CD4-positive, alpha-beta T cell (primary cell): Measurements from ENCODE around the gene DLGAP4. TPM values are rescaled to one million over a fixed set of nuclear protein-coding genes. Genes with fewer than 3 reads are reported as not detected.

ENCODE experiments used
- ATAC-seq: fragments of 200-7000 bp; cut with Tn5 transposase; one replicate; pipeline ENCODE4 v1.10.0; 2022; ENCODE audit warnings: mild to moderate bottlenecking; ENCODE audit not compliant: poor library complexity
- CTCF ChIA-PET: fragments of 350-600 bp; sonication (Branson Sonifier 250); formaldehyde crosslinking; loops from one replicate; lab custom pipeline; 2021; ENCODE audit warnings: antibody characterized with exemption, inconsistent platforms; lab: Charles Lee
- POLR2A ChIA-PET: fragments of 350-600 bp; sonication (Branson Sonifier 250); formaldehyde crosslinking; loops from one replicate; lab custom pipeline; 2021; ENCODE audit warnings: antibody characterized with exemption, inconsistent platforms; lab: Charles Lee
- DNase-seq, 14 experiments: peaks; one replicate each; pipeline ENCODE4 v3.0.0-alpha.2; 2013 to 2020; ENCODE audit warnings: mixed read lengths in 2 of 14
- H3K27ac ChIP-seq, 2 donors: one replicate each; pipeline versions ENCODE4 v1.5.1 to v1.7.0; 2013; ENCODE audit warnings: low read length in 2 of 2, low read depth in 1 of 2, mild to moderate bottlenecking in 1 of 2
- H3K27me3 ChIP-seq, 2 experiments: 1 replicate in 1 of 2; 2 replicates in 1 of 2; pipeline versions ENCODE4 v1.6.1 to v1.7.0; 2013; ENCODE audit warnings: low read length in 2 of 2, control low read depth in 1 of 2, mild to moderate bottlenecking in 1 of 2, moderate library complexity in 1 of 2; ENCODE audit not compliant: insufficient read depth in 2 of 2, control insufficient read depth in 1 of 2
- H3K36me3 ChIP-seq: one replicate; pipeline ENCODE4 v1.6.1; 2013; ENCODE audit warnings: low read length, control low read depth; ENCODE audit not compliant: insufficient read depth
- H3K4me1 ChIP-seq: one replicate; pipeline ENCODE4 v1.6.1; 2013; ENCODE audit warnings: low read length, control low read depth; ENCODE audit not compliant: insufficient read depth
- H3K4me3 ChIP-seq: one replicate; pipeline ENCODE4 v1.5.1; 2013; ENCODE audit warnings: mild to moderate bottlenecking, low read length, moderate library complexity
- H3K9me3 ChIP-seq, 2 experiments: 1 replicate in 1 of 2; 2 replicates in 1 of 2; pipeline versions ENCODE4 v1.6.1 to v1.7.0; 2013; ENCODE audit warnings: low read length in 2 of 2, mild to moderate bottlenecking in 2 of 2, control low read depth in 1 of 2, moderate library complexity in 1 of 2; ENCODE audit not compliant: control insufficient read depth in 1 of 2, insufficient read depth in 1 of 2
- H3K27ac Mint-ChIP-seq: one replicate; pipeline ENCODE4 v1.8.0; 2020; ENCODE audit warnings: mixed read lengths
- H3K27me3 Mint-ChIP-seq: one replicate; pipeline ENCODE4 v1.8.0; 2021; ENCODE audit warnings: mixed read lengths
- H3K36me3 Mint-ChIP-seq: one replicate; pipeline ENCODE4 v1.8.0; 2021; ENCODE audit warnings: low read depth, mixed read lengths
- H3K4me1 Mint-ChIP-seq: one replicate; pipeline ENCODE4 v1.8.0; 2021; ENCODE audit warnings: low read depth, mixed read lengths
- H3K4me3 Mint-ChIP-seq: one replicate; pipeline ENCODE4 v1.8.0; 2020; ENCODE audit warnings: mild to moderate bottlenecking, mixed read lengths
- H3K9me3 Mint-ChIP-seq: one replicate; pipeline ENCODE4 v1.8.0; 2020; ENCODE audit warnings: mixed read lengths
- CTCF ChIP-seq: fragments of 200-600 bp; IDR thresholded peaks from one replicate; pipeline ENCODE4 v1.8.0; 2022; ENCODE audit warnings: antibody characterized with exemption, mild to moderate bottlenecking
- intact Hi-C, 2 experiments: fragments of 100-400 bp; cut with DNase I in 1 of 2; cut with micrococcal nuclease in 1 of 2; formaldehyde crosslinking; loops; one replicate each; pipeline versions ENCODE4 v1.15.1 to v1.9.0; 2023 to 2025; cut with DNase I, micrococcal nuclease
- total RNA-seq, 174 experiments: library from RNA in 2 of 174; stranded (reverse) in 2 of 174; gene quantifications; one replicate each; pipeline ENCODE4 v1.2.3 and lab custom pipeline; 2021 to 2026

Gene DLGAP4
- total RNA-seq, 2 experiments from 2014 or later, result 16.0 to 16.1 TPM

- no peaks in the 10 kb centered on the region for H3K9me3 ChIP-seq
- Mint-ChIP-seq H3K27me3 (peaks cover 19% of the 10 kb centered on the region), H3K9me3 (no peaks in the 10 kb centered on the region), H3K4me1 (no peaks in the 10 kb centered on the region), H3K36me3 (no peaks in the 10 kb centered on the region), H3K27ac (no peak overlapping the region), H3K4me3 (no peak overlapping the region)
- intact Hi-C loops, result no loop called here
- ATAC-seq, result no peak
- no peak for DNase-seq
- H3K36me3 ChIP-seq, result no peaks in the 10 kb centered on the region
- ChIA-PET POLR2A (no interaction called here), CTCF (no interaction called here)
- H3K27me3 ChIP-seq, result no peaks in the 10 kb centered on the region
- H3K27ac ChIP-seq, result no peak overlapping the region
- H3K4me3 ChIP-seq, result no peak overlapping the region
- TF ChIP-seq CTCF, result no peak
- no peaks in the 10 kb centered on the region for H3K4me1 ChIP-seq
These were observed 45.8 kb downstream of the DLGAP4 start for GRCh38 chr20:36351937-36352336.

- no peak overlapping the region for H3K4me3 Mint-ChIP-seq
- Histone ChIP-seq H3K36me3 (no peaks in the 10 kb centered on the region), H3K27me3 (no peaks in the 10 kb centered on the region), H3K9me3 (no peaks in the 10 kb centered on the region), H3K27ac (no peak overlapping the region), H3K4me1 (no peaks in the 10 kb centered on the region), H3K4me3 (no peak overlapping the region)
- H3K9me3 Mint-ChIP-seq, result no peaks in the 10 kb centered on the region
- intact Hi-C loops, result no loop called here
- no peaks in the 10 kb centered on the region for H3K36me3 Mint-ChIP-seq
- H3K27me3 Mint-ChIP-seq, result peaks cover 22% of the 10 kb centered on the region
- DNase-seq, result no peak
- ATAC-seq, result no peak
- H3K4me1 Mint-ChIP-seq, result no peaks in the 10 kb centered on the region
- no peak overlapping the region for H3K27ac Mint-ChIP-seq
- no peak for TF ChIP-seq CTCF
- POLR2A ChIA-PET, result no interaction called here
- CTCF ChIA-PET, result interaction anchor here (0.9 kb wide), 1 partner anchor 24 kb away, joined by 3 read pairs; no protein-coding TSS in a partner anchor
These were observed 46.9 kb downstream of the DLGAP4 start for GRCh38 chr20:36352843-36353553.

- Histone ChIP-seq H3K27ac (no peak overlapping the region), H3K4me1 (no peaks in the 10 kb centered on the region), H3K4me3 (no peak overlapping the region), H3K27me3 (no peaks in the 10 kb centered on the region), H3K9me3 (no peaks in the 10 kb centered on the region), H3K36me3 (no peaks in the 10 kb centered on the region)
- ATAC-seq (no peak), DNase-seq (no peak)
- no peaks in the 10 kb centered on the region for H3K9me3 Mint-ChIP-seq
- intact Hi-C loops, result no loop called here
- TF ChIP-seq CTCF, result no peak
- H3K4me1 Mint-ChIP-seq, result no peaks in the 10 kb centered on the region
- ChIA-PET POLR2A (no interaction called here), CTCF (interaction anchor here (0.9 kb wide), 1 partner anchor 23 kb away, joined by 3 read pairs; no protein-coding TSS in a partner anchor)
- no peaks in the 10 kb centered on the region for H3K36me3 Mint-ChIP-seq
- H3K4me3 Mint-ChIP-seq, result no peak overlapping the region
- H3K27ac Mint-ChIP-seq, result no peak overlapping the region
- H3K27me3 Mint-ChIP-seq, result peaks cover 24% of the 10 kb centered on the region
These were observed 47.6 kb downstream of the DLGAP4 start for GRCh38 chr20:36353740-36354139.
